HCT116 (cell line): ENCODE measurements around the gene CHRNB4. TPM values are rescaled to one million over a fixed set of nuclear protein-coding genes. Genes with fewer than 3 reads are reported as not detected.
"Not testable (repeated sequence)": the region's sequence is repeated elsewhere in the genome, so short reads cannot be mapped to it uniquely, and the experiment has no call there.

ENCODE experiments used
- ATAC-seq: fragments of 200-7000 bp; cut with Tn5 transposase; 2 replicates; pipeline ENCODE4 v1.9.1; 2020; ENCODE audit warnings: mild to moderate bottlenecking, moderate library complexity
- BruUV-seq: library from RNA; stranded (reverse); fragments of 400-500 nt; replicated peaks from 2 replicates; lab custom pipeline; 2021; lab: Mats Ljungman, UMichigan
- CTCF ChIA-PET: fragments of 300-600 bp; sonication (Branson Sonifier 250); formaldehyde crosslinking; loops from one replicate; lab custom pipeline; 2021; ENCODE audit warnings: antibody characterized with exemption; lab: Charles Lee
- POLR2A ChIA-PET: fragments of 300-600, 350-600 bp; sonication (Branson Sonifier 250); formaldehyde crosslinking; loops from one replicate; lab custom pipeline; 2021; ENCODE audit warnings: antibody characterized with exemption; lab: Charles Lee
- RAD21 ChIA-PET, 2 experiments: fragments of 300-600 bp; sonication (Branson Sonifier 250); formaldehyde crosslinking; loops; one replicate each; lab custom pipeline; 2023; ENCODE audit warnings: low total read pairs in 2 of 2; ENCODE audit not compliant: uncharacterized antibody in 2 of 2, unreplicated experiment in 2 of 2, low non-redundant PET in 1 of 2; lab: Charles Lee
- DNase-seq: peaks from one replicate; pipeline ENCODE4 v3.0.0-alpha.2; 2010; ENCODE audit warnings: low read depth, low spot score
- H2AFZ ChIP-seq: fragments of 200-600 bp; shearing (Covaris generic), sonication (generic); 2 replicates; pipeline ENCODE4 v1.6.1; 2017; ENCODE audit warnings: low read depth, mixed run types, mixed read lengths, antibody characterized with exemption, low read length; ENCODE audit not compliant: poor library complexity, severe bottlenecking
- H3K27ac ChIP-seq: 2 replicates; pipeline ENCODE4 v1.5.1; 2012; ENCODE audit warnings: low read depth, low read length
- H3K27me3 ChIP-seq: fragments of 200-600 bp; sonication (generic); 2 replicates; pipeline ENCODE4 v1.6.1; 2016; ENCODE audit warnings: mixed run types, low read length, mixed read lengths; ENCODE audit not compliant: insufficient read depth
- H3K36me3 ChIP-seq, 2 experiments: fragments of 200-500 bp in 1 of 2; fragments of 200-600 bp in 1 of 2; sonication (Bioruptor generic) in 1 of 2; sonication (generic) in 1 of 2; 2 replicates each; pipeline versions ENCODE4 v1.5.1 to v1.6.1; 2014 to 2016; ENCODE audit warnings: low read length in 2 of 2, inconsistent platforms in 1 of 2, mixed read lengths in 1 of 2, mixed run types in 1 of 2; ENCODE audit not compliant: insufficient read depth in 2 of 2, control insufficient read depth in 1 of 2
- H3K4me1 ChIP-seq, 2 experiments: fragments of 200-600 bp in 1 of 2; sonication (generic) in 1 of 2; 2 replicates each; pipeline versions ENCODE4 v1.5.1 to v1.6.1; 2012 to 2017; ENCODE audit warnings: low read length in 2 of 2, inconsistent platforms in 1 of 2, mild to moderate bottlenecking in 1 of 2, mixed read lengths in 1 of 2, mixed run types in 1 of 2, moderate library complexity in 1 of 2; ENCODE audit not compliant: insufficient read depth in 2 of 2, control insufficient read depth in 1 of 2
- H3K4me2 ChIP-seq: fragments of 200-600 bp; sonication (generic); 2 replicates; pipeline ENCODE4 v1.6.1; 2017; ENCODE audit warnings: mixed run types, low read length, mixed read lengths
- H3K4me3 ChIP-seq, 2 experiments: fragments of 200-600 bp in 1 of 2; sonication (generic) in 1 of 2; replicated peaks in 1 of 2; 2 replicates each; pipeline ENCODE4 v1.5.1; 2011 to 2016; ENCODE audit warnings: low read length in 2 of 2, control low read depth in 1 of 2, low read depth in 1 of 2, mild to moderate bottlenecking in 1 of 2, mixed read lengths in 1 of 2, mixed run types in 1 of 2
- H3K79me2 ChIP-seq: fragments of 200-600 bp; sonication (generic); 2 replicates; pipeline ENCODE4 v1.6.1; 2017; ENCODE audit warnings: mild to moderate bottlenecking, mixed run types, low read length, moderate library complexity, mixed read lengths; ENCODE audit not compliant: insufficient read depth
- H3K9ac ChIP-seq: fragments of 200-600 bp; sonication (generic); 2 replicates; pipeline ENCODE4 v1.6.1; 2016; ENCODE audit warnings: low read length, mixed read lengths
- H3K9me2 ChIP-seq: fragments of 200-600 bp; sonication (generic), shearing (Covaris generic); 2 replicates; pipeline ENCODE4 v1.6.1; 2017; ENCODE audit warnings: mixed run types, mild to moderate bottlenecking, moderate library complexity; ENCODE audit not compliant: insufficient read depth
- H3K9me3 ChIP-seq, 2 experiments: fragments of 200-500 bp in 1 of 2; fragments of 200-600 bp in 1 of 2; sonication (Bioruptor generic) in 1 of 2; sonication (generic) in 1 of 2; 2 replicates each; pipeline ENCODE4 v1.6.1; 2014 to 2017; ENCODE audit warnings: low read length in 2 of 2, mixed read lengths in 2 of 2, inconsistent platforms in 1 of 2, low read depth in 1 of 2, mild to moderate bottlenecking in 1 of 2, mixed run types in 1 of 2, moderate library complexity in 1 of 2; ENCODE audit not compliant: control insufficient read depth in 1 of 2, insufficient read depth in 1 of 2
- H4K20me1 ChIP-seq: fragments of 200-600 bp; sonication (generic), shearing (Covaris generic); 2 replicates; pipeline ENCODE4 v1.6.1; 2017; ENCODE audit warnings: mixed run types, mild to moderate bottlenecking, moderate library complexity; ENCODE audit not compliant: insufficient read depth
- CEBPB ChIP-seq: IDR thresholded peaks from 2 replicates; pipeline ENCODE4 v1.6.1; 2012; ENCODE audit warnings: low read depth
- EGR1 ChIP-seq: IDR thresholded peaks from 2 replicates; pipeline ENCODE4 v1.6.1; 2012; ENCODE audit warnings: low read depth
- EZH2 ChIP-seq: fragments of 200-600 bp; sonication (generic); IDR thresholded peaks from 2 replicates; pipeline ENCODE4 v1.6.1; 2017; ENCODE audit warnings: antibody characterized with exemption, mixed run types
- POLR2A ChIP-seq: IDR thresholded peaks from 2 replicates; pipeline ENCODE4 v1.7.0; 2011; ENCODE audit warnings: borderline replicate concordance; ENCODE audit not compliant: insufficient read depth, insufficient read length; ENCODE audit errors: extremely low read depth
- POLR2AphosphoS5 ChIP-seq: IDR thresholded peaks from 2 replicates; pipeline ENCODE4 v1.6.1; 2011; ENCODE audit warnings: mild to moderate bottlenecking, low read depth, low read length, moderate library complexity
- intact Hi-C: fragments of 100-400 bp; cut with micrococcal nuclease; formaldehyde crosslinking; loops from 2 replicates; pipeline ENCODE4 v1.10.0; 2022
- total RNA-seq: library from RNA; stranded (reverse); gene quantifications from one replicate; pipeline ENCODE4 v1.2.1, GENCODE V29; 2021; ENCODE audit not compliant: unreplicated experiment
- TF ChIP-seq, protein P1 (sequence below): IDR thresholded peaks from 2 replicates; pipeline ENCODE4 v1.6.1; 2011; ENCODE audit warnings: mild to moderate bottlenecking, low read length, moderate library complexity; ENCODE audit not compliant: insufficient replicate concordance; ENCODE audit errors: extremely low read depth

CHRNB4 gene
- total RNA-seq, 1 experiment from 2014 or later: 2.0 TPM

DNA sequence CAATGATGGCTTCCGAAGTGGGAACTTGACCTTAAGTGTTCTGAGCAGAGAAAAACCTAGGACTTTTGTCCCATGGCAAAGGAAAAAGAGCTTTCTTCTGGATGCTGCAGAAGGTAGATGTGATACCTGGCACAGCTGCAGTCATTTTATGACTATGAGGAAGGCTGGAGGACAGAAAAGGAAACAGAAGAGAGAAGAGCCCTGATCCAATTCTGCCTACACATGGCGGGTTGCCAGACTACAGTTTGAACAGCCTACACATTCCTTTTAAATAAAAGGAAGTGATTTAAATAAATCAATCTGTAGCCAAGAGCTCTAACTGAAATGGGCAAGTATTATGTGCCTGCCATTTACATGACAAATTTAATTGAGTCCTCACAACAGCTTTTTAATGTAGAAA, 43.6 kb upstream of the CHRNB4 start:
- intact Hi-C loops: no loop called here
- Histone ChIP-seq H3K27me3 (no peaks in the 10 kb centered on the region), H3K4me2 (no peak overlapping the region), H3K79me2 (no peaks in the 10 kb centered on the region), H3K27ac (no peak overlapping the region), H3K9me2 (no peaks in the 10 kb centered on the region), H3K9ac (no peak overlapping the region), H4K20me1 (no peaks in the 10 kb centered on the region), H3K36me3 (no peaks in the 10 kb centered on the region), H2AFZ (no peak overlapping the region), H3K4me3 (no peak overlapping the region), H3K4me1 (peaks cover 17 to 22% of the 10 kb centered on the region in 2 experiments), H3K9me3 (no peaks in the 10 kb centered on the region)
- no TSS peak for BruUV-seq
- TF ChIP-seq CEBPB (no peak), POLR2AphosphoS5 (no peak), POLR2A (no peak), EGR1 (no peak), EZH2 (no peak)
- TF ChIP-seq, protein P1, sequence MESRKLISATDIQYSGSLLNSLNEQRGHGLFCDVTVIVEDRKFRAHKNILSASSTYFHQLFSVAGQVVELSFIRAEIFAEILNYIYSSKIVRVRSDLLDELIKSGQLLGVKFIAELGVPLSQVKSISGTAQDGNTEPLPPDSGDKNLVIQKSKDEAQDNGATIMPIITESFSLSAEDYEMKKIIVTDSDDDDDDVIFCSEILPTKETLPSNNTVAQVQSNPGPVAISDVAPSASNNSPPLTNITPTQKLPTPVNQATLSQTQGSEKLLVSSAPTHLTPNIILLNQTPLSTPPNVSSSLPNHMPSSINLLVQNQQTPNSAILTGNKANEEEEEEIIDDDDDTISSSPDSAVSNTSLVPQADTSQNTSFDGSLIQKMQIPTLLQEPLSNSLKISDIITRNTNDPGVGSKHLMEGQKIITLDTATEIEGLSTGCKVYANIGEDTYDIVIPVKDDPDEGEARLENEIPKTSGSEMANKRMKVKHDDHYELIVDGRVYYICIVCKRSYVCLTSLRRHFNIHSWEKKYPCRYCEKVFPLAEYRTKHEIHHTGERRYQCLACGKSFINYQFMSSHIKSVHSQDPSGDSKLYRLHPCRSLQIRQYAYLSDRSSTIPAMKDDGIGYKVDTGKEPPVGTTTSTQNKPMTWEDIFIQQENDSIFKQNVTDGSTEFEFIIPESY: no peak
- ChIA-PET POLR2A (interaction anchor here (1.2 kb wide), 1 partner anchor 42 kb away, joined by 3 read pairs; no protein-coding TSS in a partner anchor), RAD21 (interaction anchor here in 1 of 2 experiments (0.7 kb wide), 1 partner anchor 646 kb away, joined by 3 read pairs; no protein-coding TSS in a partner anchor), CTCF (no interaction called here)
- no peak for DNase-seq
- no peak for ATAC-seq

DNA sequence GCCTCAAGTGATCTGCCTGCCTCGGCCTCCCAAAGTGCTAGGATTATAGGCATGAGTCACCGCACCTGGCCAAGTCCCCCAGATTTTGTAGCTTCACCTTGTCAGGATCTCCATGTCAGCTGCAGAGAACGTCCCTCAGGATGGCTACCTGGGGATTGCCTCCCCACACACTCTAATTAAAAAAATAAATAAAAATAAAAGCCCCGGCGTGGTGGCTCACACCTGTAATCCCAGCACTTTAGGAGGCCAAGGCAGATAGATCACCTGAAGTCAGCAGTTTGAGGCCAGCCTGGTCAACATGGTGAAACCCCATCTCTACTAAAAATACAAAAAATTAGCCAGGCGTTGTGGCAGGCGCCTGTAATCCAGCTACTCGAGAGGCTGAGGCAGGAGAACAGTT, 42.6 kb upstream of the CHRNB4 start:
- DNase-seq, H3K79me2 ChIP-seq, H3K9me2 ChIP-seq, H3K4me3 ChIP-seq, H4K20me1 ChIP-seq, CTCF ChIA-PET, H3K9ac ChIP-seq, H3K4me2 ChIP-seq, intact Hi-C loops, H3K9me3 ChIP-seq, H2AFZ ChIP-seq, BruUV-seq, RAD21 ChIA-PET, H3K27ac ChIP-seq, ATAC-seq, H3K27me3 ChIP-seq, H3K36me3 ChIP-seq: not testable (repeated sequence)
- peaks cover 17 to 22% of the 10 kb centered on the region in 2 experiments for H3K4me1 ChIP-seq
- POLR2A ChIA-PET: interaction anchor here (0.7 kb wide), 1 partner anchor 32 kb away, joined by 7 read pairs; no protein-coding TSS in a partner anchor
